GM12878 (cell line): ENCODE measurements around the gene HENMT1.

ENCODE experiments used
- BRCA1 ChIP-seq: IDR thresholded peaks from 2 replicates; pipeline ENCODE4 v1.6.1; 2011; ENCODE audit warnings: low read depth, low read length, improper control_type of control experiment
- CREB1 ChIP-seq: IDR thresholded peaks from 2 replicates; pipeline ENCODE4 v1.6.1; 2012; ENCODE audit warnings: low read depth, mild to moderate bottlenecking, inconsistent platforms
- GABPA ChIP-seq: IDR thresholded peaks from 2 replicates; pipeline ENCODE4 v1.6.1; 2014; ENCODE audit warnings: antibody characterized with exemption, low read depth, mild to moderate bottlenecking, inconsistent platforms
- IRF4 ChIP-seq: IDR thresholded peaks from 2 replicates; pipeline ENCODE4 v1.6.1; 2011; ENCODE audit warnings: low read depth, low read length
- POLR2A ChIP-seq: IDR thresholded peaks from 2 replicates; pipeline ENCODE4 v1.6.1; 2011; ENCODE audit warnings: low read depth, mild to moderate bottlenecking, low read length
- POLR2AphosphoS5 ChIP-seq: IDR thresholded peaks from 2 replicates; pipeline ENCODE4 v1.6.1; 2011; ENCODE audit warnings: mild to moderate bottlenecking, low read length, inconsistent platforms
- SIN3A ChIP-seq: IDR thresholded peaks from 2 replicates; pipeline ENCODE4 v1.6.1; 2012; ENCODE audit warnings: low read depth, low read length, improper control_type of control experiment
- SIX5 ChIP-seq: IDR thresholded peaks from 2 replicates; pipeline ENCODE4 v1.6.1; 2011; ENCODE audit warnings: mild to moderate bottlenecking, low read depth, low read length, moderate library complexity; ENCODE audit not compliant: severe bottlenecking
- TAF1 ChIP-seq: IDR thresholded peaks from 2 replicates; pipeline ENCODE4 v1.6.1; 2011; ENCODE audit warnings: mild to moderate bottlenecking, low read depth, low read length, borderline replicate concordance
- TCF7 ChIP-seq: IDR thresholded peaks from 2 replicates; pipeline ENCODE4 v1.6.1; 2014; ENCODE audit warnings: antibody characterized with exemption, borderline replicate concordance
- TF ChIP-seq, protein P1 (sequence below), 3 experiments: IDR thresholded peaks in 2 of 3; conservative IDR thresholded peaks in 1 of 3; 2 replicates each; pipeline ENCODE4 v1.5.1; 2011; ENCODE audit warnings: low read depth in 3 of 3, low read length in 3 of 3, mild to moderate bottlenecking in 3 of 3, control low read depth in 2 of 3, moderate library complexity in 2 of 3, inconsistent platforms in 1 of 3, mixed read lengths in 1 of 3; ENCODE audit not compliant: control insufficient read depth in 2 of 3, insufficient read depth in 1 of 3; ENCODE audit errors: extremely low read depth in 1 of 3
- TF ChIP-seq, protein P2 (sequence below): IDR thresholded peaks from 2 replicates; pipeline ENCODE4 v1.6.1; 2011; ENCODE audit warnings: low read depth, mild to moderate bottlenecking, low read length, moderate library complexity, borderline replicate concordance; ENCODE audit errors: extremely low read depth
- TF ChIP-seq, protein P3 (sequence below): fragments of 450-650 bp; IDR thresholded peaks from 2 replicates; pipeline ENCODE4 v1.6.1; 2017; ENCODE audit warnings: mild to moderate bottlenecking

DNA sequence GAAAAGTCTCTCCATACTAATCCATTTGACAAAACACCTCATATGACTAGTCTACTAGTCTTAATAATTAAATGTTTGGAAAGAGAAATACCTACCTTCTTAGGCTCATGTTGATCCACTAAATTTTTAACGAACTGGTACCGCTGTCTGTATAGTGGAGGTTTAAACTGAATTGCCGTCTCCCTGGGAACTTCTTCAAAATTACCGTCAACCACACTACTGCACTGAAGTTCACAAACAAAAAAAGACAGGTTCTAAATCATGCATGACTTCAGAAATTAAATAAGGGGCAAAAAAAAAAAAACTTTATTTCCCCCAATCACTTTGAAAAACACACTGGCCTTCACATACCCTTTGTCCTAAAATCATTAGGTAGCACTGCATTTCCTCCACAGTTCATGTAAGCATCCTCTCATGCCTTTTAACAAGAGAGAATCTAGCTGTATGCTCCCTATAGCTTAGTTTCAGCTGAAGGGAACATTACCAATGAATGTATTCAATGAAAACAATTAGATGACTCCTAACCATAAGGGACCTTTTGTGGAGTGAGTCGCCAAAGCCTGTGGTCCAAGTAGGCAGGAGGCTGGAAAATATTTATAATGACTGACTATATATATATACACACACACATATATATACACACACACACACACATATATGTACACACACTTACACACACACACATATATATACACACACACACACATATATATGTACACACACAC is 3.4 kb downstream of the HENMT1 start:
- TF ChIP-seq, protein P1, sequence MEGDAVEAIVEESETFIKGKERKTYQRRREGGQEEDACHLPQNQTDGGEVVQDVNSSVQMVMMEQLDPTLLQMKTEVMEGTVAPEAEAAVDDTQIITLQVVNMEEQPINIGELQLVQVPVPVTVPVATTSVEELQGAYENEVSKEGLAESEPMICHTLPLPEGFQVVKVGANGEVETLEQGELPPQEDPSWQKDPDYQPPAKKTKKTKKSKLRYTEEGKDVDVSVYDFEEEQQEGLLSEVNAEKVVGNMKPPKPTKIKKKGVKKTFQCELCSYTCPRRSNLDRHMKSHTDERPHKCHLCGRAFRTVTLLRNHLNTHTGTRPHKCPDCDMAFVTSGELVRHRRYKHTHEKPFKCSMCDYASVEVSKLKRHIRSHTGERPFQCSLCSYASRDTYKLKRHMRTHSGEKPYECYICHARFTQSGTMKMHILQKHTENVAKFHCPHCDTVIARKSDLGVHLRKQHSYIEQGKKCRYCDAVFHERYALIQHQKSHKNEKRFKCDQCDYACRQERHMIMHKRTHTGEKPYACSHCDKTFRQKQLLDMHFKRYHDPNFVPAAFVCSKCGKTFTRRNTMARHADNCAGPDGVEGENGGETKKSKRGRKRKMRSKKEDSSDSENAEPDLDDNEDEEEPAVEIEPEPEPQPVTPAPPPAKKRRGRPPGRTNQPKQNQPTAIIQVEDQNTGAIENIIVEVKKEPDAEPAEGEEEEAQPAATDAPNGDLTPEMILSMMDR (IDR thresholded peaks at IDR 0.05 in 2 of 3, conservative IDR thresholded peaks at IDR 0.05 in 1 of 3; ENCODE audit: control insufficient read depth in 2 of 3, extremely low read depth in 1 of 3, insufficient read depth in 1 of 3, low read depth in 3 of 3, low read length in 3 of 3) = no peak
- TF ChIP-seq GABPA (no peak), SIX5 (no peak), CREB1 (no peak), TCF7 (no peak), TAF1 (no peak), POLR2AphosphoS5 (no peak), IRF4 (no peak), POLR2A (no peak), SIN3A (no peak), BRCA1 (no peak)
- TF ChIP-seq, protein P2, sequence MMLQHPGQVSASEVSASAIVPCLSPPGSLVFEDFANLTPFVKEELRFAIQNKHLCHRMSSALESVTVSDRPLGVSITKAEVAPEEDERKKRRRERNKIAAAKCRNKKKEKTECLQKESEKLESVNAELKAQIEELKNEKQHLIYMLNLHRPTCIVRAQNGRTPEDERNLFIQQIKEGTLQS = no peak
- TF ChIP-seq, protein P3, sequence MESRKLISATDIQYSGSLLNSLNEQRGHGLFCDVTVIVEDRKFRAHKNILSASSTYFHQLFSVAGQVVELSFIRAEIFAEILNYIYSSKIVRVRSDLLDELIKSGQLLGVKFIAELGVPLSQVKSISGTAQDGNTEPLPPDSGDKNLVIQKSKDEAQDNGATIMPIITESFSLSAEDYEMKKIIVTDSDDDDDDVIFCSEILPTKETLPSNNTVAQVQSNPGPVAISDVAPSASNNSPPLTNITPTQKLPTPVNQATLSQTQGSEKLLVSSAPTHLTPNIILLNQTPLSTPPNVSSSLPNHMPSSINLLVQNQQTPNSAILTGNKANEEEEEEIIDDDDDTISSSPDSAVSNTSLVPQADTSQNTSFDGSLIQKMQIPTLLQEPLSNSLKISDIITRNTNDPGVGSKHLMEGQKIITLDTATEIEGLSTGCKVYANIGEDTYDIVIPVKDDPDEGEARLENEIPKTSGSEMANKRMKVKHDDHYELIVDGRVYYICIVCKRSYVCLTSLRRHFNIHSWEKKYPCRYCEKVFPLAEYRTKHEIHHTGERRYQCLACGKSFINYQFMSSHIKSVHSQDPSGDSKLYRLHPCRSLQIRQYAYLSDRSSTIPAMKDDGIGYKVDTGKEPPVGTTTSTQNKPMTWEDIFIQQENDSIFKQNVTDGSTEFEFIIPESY = no peak
